CD4-positive, alpha-beta T cell treated with Interleukin-4 for 1 hour (primary cell): Measurements from ENCODE around the gene SH2D7.
A peak's percentile ranks its signal among the peaks of the same experiment; 100 is the strongest.

Experiments
- DNase-seq, 2 donors: peaks; one replicate each; pipeline ENCODE4 v3.0.0-alpha.2; 2020 to 2022

Gene SH2D7

GRCh38 chr15:78079298-78080087, 12.9 kb upstream of the SH2D7 start:
- no peak for DNase-seq

GRCh38 chr15:78080088-78080460, 12.3 kb upstream of the SH2D7 start:
- no peak for DNase-seq

- DNase-seq = peak in 1 of 2 donors; percentile 70
These were observed 10.1 kb upstream of the SH2D7 start for GRCh38 chr15:78082106-78082742.

GRCh38 chr15:78082743-78083110, 9.6 kb upstream of the SH2D7 start:
- no peak for DNase-seq

- DNase-seq = no peak
These were observed 9.2 kb upstream of the SH2D7 start for GRCh38 chr15:78083186-78083585.

GRCh38 chr15:78083687-78084448, 8.5 kb upstream of the SH2D7 start:
- no peak for DNase-seq

- DNase-seq = no peak
These were observed 8.0 kb upstream of the SH2D7 start for GRCh38 chr15:78084449-78084750.

GRCh38 chr15:78085928-78086327, 6.4 kb upstream of the SH2D7 start:
- DNase-seq = no peak

GRCh38 chr15:78087951-78088772, 4.2 kb upstream of the SH2D7 start:
- DNase-seq = peak in 1 of 2 donors; percentile 25

GRCh38 chr15:78088773-78089080, 3.6 kb upstream of the SH2D7 start:
- no peak for DNase-seq

GRCh38 chr15:78090422-78091063, 1.8 kb upstream of the SH2D7 start:
- no peak for DNase-seq

GRCh38 chr15:78093242-78094020, 1.1 kb downstream of the SH2D7 start:
- no peak for DNase-seq

- DNase-seq = no peak
These were observed 5.3 kb downstream of the SH2D7 start for GRCh38 chr15:78097667-78098066.

- DNase-seq = no peak
These were observed 5.9 kb downstream of the SH2D7 start for GRCh38 chr15:78098131-78098755.

- no peak for DNase-seq
These were observed 8.5 kb downstream of the SH2D7 start for GRCh38 chr15:78100886-78101285.

GRCh38 chr15:78101423-78102105, 9.2 kb downstream of the SH2D7 start:
- no peak for DNase-seq

- no peak for DNase-seq
These were observed 9.8 kb downstream of the SH2D7 start for GRCh38 chr15:78102211-78102610.

GRCh38 chr15:78102741-78103140, 10.4 kb downstream of the SH2D7 start:
- no peak for DNase-seq

GRCh38 chr15:78103406-78104118, 11.2 kb downstream of the SH2D7 start:
- peak; percentile 54 to 67 for DNase-seq

- DNase-seq = no peak
These were observed 11.7 kb downstream of the SH2D7 start for GRCh38 chr15:78104119-78104479.
